CMK (cell line): ENCODE measurements around the gene RBM4.

Experiments used
- DNase-seq: peaks from one replicate; pipeline ENCODE4 v3.0.0-alpha.2; 2010; ENCODE audit warnings: low read depth

RBM4 gene

GRCh38 chr11:66659763-66660162, 21.3 kb downstream of the RBM4 start:
- DNase-seq: no peak

GRCh38 chr11:66663741-66664296, 25.3 kb downstream of the RBM4 start:
- no peak for DNase-seq

- DNase-seq: no peak
These were observed 26.9 kb downstream of the RBM4 start for GRCh38 chr11:66665369-66665768.

GRCh38 chr11:66670816-66671215, 32.3 kb downstream of the RBM4 start:
- DNase-seq: no peak

GRCh38 chr11:66674964-66675602, 36.6 kb downstream of the RBM4 start:
- DNase-seq: no peak

- no peak for DNase-seq
These were observed 37.9 kb downstream of the RBM4 start for GRCh38 chr11:66676282-66676919.

- DNase-seq: no peak
These were observed 38.6 kb downstream of the RBM4 start for GRCh38 chr11:66676931-66677598.

GRCh38 chr11:66677599-66678375, 39.3 kb downstream of the RBM4 start, which contains the start of gene RBM4B:
Gene RBM4B (minus strand): TSS chr11:66677887. CDS start chr11:66677079, 808 bp downstream.
- peak; percentile 97 for DNase-seq

GRCh38 chr11:66680966-66681645, 42.6 kb downstream of the RBM4 start:
- DNase-seq: no peak

GRCh38 chr11:66683877-66684276, 45.4 kb downstream of the RBM4 start:
- no peak for DNase-seq

- DNase-seq: no peak
These were observed 46.1 kb downstream of the RBM4 start for GRCh38 chr11:66684635-66685034.

- no peak for DNase-seq
These were observed 47.0 kb downstream of the RBM4 start for GRCh38 chr11:66685276-66686099.

- no peak for DNase-seq
These were observed 47.7 kb downstream of the RBM4 start for GRCh38 chr11:66686100-66686785.

GRCh38 chr11:66686801-66687750, 48.6 kb downstream of the RBM4 start:
- DNase-seq: no peak

GRCh38 chr11:66687831-66688281, 49.4 kb downstream of the RBM4 start:
- no peak for DNase-seq

GRCh38 chr11:66688561-66689534, 50.3 kb downstream of the RBM4 start:
- no peak for DNase-seq
